H4 (cell line): Measurements from ENCODE around the gene TBC1D24. TPM values are rescaled to one million over a fixed set of nuclear protein-coding genes. Genes with fewer than 3 reads are reported as not detected.

Experiments
- total RNA-seq: library from RNA; depleted of rRNA; stranded (reverse); fragments of >200 nt; shearing (Covaris generic); gene quantifications from 2 replicates; pipeline ENCODE4 v1.2.3, GENCODE V29; 2014; rRNA removed

TBC1D24 gene
- total RNA-seq, 1 experiment from 2014 or later: 5.6 TPM

Other genes starting within 250 kb of the TBC1D24 start
- 0.10 TPM in 1 of 2 replicates, not detected in the other for gene DNASE1L2, start 238.7 kb upstream of the TBC1D24 start, total RNA-seq
- gene ECI1, start 223.5 kb upstream of the TBC1D24 start, total RNA-seq: 37.6 and 48.8 TPM in 2 replicates
- gene RNPS1, start 207.0 kb upstream of the TBC1D24 start, total RNA-seq: 144 and 152 TPM in 2 replicates
- gene ABCA3, start 134.4 kb upstream of the TBC1D24 start, total RNA-seq: 0.25 and 0.41 TPM in 2 replicates
- gene CCNF, start 45.7 kb upstream of the TBC1D24 start, total RNA-seq: 26.1 and 35.8 TPM in 2 replicates
- 13.0 and 23.2 TPM in 2 replicates for gene TEDC2, start 15.0 kb upstream of the TBC1D24 start, total RNA-seq
- gene NTN3, start 3.8 kb upstream of the TBC1D24 start, total RNA-seq: 0.14 TPM in 1 of 2 replicates, not detected in the other
- 39.7 and 40.5 TPM in 2 replicates for gene ATP6V0C, start 38.8 kb downstream of the TBC1D24 start, total RNA-seq
- gene AMDHD2, start 45.2 kb downstream of the TBC1D24 start, total RNA-seq: 15.8 and 24.6 TPM in 2 replicates
- 0.08 TPM in 1 of 2 replicates, not detected in the other for gene CEMP1, start 56.3 kb downstream of the TBC1D24 start, total RNA-seq
- 8.2 and 9.4 TPM in 2 replicates for gene PDPK1, start 62.9 kb downstream of the TBC1D24 start, total RNA-seq
- 25.3 and 49.7 TPM in 2 replicates for gene KCTD5, start 207.4 kb downstream of the TBC1D24 start, total RNA-seq
- 0.02 and 0.46 TPM in 2 replicates for gene PRSS27, start 245.1 kb downstream of the TBC1D24 start, total RNA-seq